Measurements from ENCODE around the gene NDST4.
"Not testable (repeated sequence)": the region's sequence is repeated elsewhere in the genome, so short reads cannot be mapped to it uniquely, and the experiment has no call there.

Gene NDST4

GRCh38 chr4:115058533-115058932 lies 54.9 kb downstream of the NDST4 start:
- no peak for DNase-seq (ENCODE audit: low read depth in 2 of 2, low spot score in 1 of 2)

DNA sequence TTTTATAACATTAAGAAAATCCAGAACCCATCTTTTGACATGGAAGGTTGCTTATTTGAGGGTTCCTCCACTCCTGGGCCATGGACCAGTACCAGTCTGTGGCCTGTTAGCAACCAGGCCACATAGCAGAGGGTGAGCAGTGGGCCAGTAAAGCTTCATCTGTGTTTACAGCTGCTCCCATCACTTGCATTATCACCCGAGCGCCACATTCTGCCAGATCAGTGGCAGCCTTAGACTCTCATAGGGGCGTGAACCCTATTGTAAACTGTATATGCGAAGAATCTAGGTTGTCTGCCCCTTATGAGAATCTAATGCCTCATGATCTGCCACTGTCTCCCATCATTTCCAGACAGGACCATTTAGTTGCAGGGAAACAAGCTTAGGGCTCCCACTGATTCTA lies 58.6 kb downstream of the NDST4 start:
- no peak for DNase-seq (ENCODE audit: low read depth in 2 of 2, low spot score in 1 of 2)

DNA sequence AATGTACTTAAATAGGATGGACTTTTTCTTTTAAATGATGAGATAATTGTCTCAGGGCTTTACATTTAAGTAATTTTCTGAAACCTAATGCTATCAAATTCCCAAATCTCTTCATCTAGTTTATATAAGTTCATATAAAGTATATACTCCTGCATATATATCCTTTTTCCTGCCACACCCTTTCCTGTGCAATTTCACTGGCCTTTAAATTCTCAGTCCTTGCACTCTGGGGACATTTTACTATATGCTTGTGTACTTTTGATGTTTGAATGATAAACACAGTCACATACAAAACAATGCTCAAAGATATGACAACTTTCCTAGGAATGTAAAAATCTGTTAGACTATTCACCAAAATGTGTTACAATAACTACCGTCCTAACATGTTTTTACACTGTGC lies 60.1 kb downstream of the NDST4 start:
- no peak for DNase-seq (ENCODE audit: low read depth in 2 of 2, low spot score in 1 of 2)

GRCh38 chr4:115042496-115042895 lies 70.9 kb downstream of the NDST4 start:
- DNase-seq (ENCODE audit: low read depth in 2 of 2, low spot score in 1 of 2) = no peak

DNA sequence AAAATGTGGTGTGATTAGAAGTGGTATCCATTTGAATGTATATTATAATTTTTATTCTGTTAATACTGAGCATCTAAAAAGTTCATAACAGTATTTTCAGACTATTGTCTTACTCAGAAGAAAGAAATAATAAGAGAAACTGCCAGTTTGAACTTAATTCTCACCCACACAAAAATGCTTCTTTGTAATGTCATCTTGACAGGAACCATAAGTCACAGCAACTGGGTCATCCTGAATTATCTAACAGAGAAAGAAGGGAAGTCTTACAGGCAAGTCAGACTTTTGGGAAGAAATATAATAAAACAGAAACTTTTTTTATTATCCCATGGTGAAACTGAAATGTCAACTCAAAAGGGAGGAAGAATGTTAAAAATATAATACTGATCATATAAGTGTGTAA lies 83.1 kb downstream of the NDST4 start:
- DNase-seq (ENCODE audit: low read depth in 2 of 2, low spot score in 1 of 2) = no peak

- DNase-seq (ENCODE audit: low read depth in 2 of 2, low spot score in 1 of 2) = no peak
Observed at GRCh38 chr4:115028682-115029410, 84.6 kb downstream of the NDST4 start.

- DNase-seq (ENCODE audit: low read depth in 2 of 2, low spot score in 1 of 2) = no peak
Observed at GRCh38 chr4:114999880-115000279, 113.5 kb downstream of the NDST4 start.

- DNase-seq (ENCODE audit: low read depth in 2 of 2, low spot score in 1 of 2) = no peak
Observed at GRCh38 chr4:114998316-114998715, 115.1 kb downstream of the NDST4 start.

GRCh38 chr4:114997576-114998247 lies 115.7 kb downstream of the NDST4 start:
- DNase-seq (ENCODE audit: low read depth in 2 of 2, low spot score in 1 of 2) = no peak

- DNase-seq (ENCODE audit: low read depth in 2 of 2, low spot score in 1 of 2) = no peak
Observed at GRCh38 chr4:114986133-114986532, 127.3 kb downstream of the NDST4 start.

DNA sequence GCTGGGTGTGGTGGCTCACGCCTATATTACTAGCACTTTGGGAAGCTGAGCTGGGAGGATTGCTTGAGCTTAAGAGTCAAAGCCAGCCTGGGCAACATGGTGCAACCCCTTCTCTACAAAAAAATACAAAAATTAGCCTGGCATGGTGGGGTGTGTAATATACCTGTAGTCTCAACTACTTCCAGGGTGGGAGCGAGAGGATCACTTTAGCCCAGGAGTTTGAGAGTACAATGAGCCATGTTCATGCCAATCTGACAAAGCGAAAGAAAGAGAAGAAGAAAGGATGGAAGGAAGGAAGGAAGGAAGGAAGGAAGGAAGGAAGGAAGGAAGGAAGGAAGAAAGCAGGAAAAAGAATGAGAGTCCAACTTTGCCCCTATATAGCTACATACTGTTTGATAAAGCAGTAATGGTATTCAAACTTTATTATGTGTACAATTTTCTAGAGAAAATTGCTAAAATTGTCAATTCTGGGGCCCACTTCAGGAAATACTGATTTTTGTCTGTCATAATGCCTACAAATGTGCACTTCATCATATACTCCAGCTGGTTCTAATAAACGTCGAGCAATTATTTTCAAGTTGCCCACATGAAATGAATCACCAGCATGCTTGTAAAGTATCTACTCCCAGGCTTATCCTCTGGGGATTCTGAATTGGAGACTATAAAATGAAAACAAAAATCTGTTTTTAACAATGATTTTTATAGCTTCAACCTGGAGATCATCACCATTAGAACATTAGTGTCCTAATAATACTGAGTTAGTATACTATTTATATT lies 132.3 kb downstream of the NDST4 start:
- DNase-seq (ENCODE audit: low read depth in 2 of 2, low spot score in 1 of 2) = no peak

DNA sequence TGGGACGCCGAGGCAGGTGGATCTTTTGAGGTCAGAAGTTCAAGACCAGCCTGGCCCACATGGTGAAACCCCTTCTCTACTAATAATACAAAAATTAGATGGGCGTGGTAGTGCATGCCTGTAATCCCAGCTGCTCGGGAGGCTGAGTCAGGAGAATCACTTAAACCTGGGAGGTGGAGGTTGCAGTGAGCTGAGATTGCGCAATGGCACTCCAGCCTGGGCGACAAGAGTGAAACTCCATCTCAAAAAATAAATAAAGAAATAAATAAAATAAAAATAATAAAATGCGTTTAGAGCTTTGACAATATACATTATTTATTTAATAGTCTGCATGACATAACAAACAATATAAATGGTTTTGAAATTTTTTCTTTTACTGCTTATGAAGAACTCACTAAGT lies 133.0 kb downstream of the NDST4 start:
- DNase-seq (ENCODE audit: low read depth in 2 of 2, low spot score in 1 of 2) = not testable (repeated sequence)

- no peak for DNase-seq (ENCODE audit: low read depth in 2 of 2, low spot score in 1 of 2)
Observed at GRCh38 chr4:114976901-114977300, 136.5 kb downstream of the NDST4 start.

GRCh38 chr4:114964026-114964425 lies 149.4 kb downstream of the NDST4 start:
- no peak for DNase-seq (ENCODE audit: low read depth in 2 of 2, low spot score in 1 of 2)

GRCh38 chr4:114945616-114946015 lies 167.8 kb downstream of the NDST4 start:
- DNase-seq (ENCODE audit: low read depth in 2 of 2, low spot score in 1 of 2) = no peak

GRCh38 chr4:114941503-114941902 lies 171.9 kb downstream of the NDST4 start:
- DNase-seq (ENCODE audit: low read depth in 2 of 2, low spot score in 1 of 2) = no peak

DNA sequence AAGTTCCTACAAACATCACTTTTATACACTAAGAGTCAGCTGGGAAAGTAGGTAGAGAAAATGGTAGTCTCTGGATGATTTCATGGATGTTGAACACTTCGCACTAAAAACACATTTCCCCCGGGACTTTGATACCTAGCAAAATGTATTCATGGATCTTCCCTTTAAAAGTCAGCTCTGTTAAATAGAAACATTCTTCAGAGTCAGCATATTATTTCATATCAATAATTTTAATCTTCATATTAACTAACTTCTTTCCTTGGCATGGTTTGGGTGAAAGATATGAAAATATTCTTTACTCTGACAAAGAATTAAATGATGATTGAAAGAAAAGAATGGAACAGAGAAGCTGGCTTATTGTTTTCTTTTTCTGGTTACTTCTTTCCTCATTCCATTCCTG lies 185.5 kb downstream of the NDST4 start:
- no peak for DNase-seq (ENCODE audit: low read depth in 2 of 2, low spot score in 1 of 2)

DNA sequence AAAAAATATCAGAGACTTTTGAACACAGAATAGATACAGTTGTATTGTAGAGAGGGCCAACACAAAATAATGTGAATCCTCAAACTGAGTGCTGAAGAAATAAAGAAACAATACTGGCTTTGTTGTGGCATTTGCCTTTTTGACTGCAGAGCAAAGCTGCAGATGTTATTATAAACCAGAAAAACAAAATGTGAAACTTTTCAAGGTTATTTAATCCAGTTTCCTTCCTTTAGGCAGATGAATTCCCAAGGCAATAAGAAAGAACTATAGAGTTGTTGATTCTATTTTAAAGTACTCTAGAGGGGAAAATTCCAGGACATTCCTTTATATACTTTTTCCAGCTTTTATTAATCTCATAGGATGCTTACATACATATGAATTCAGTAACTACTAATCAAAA lies 186.8 kb downstream of the NDST4 start:
- DNase-seq (ENCODE audit: low read depth in 2 of 2, low spot score in 1 of 2) = no peak

GRCh38 chr4:114924311-114924710 lies 189.1 kb downstream of the NDST4 start:
- no peak for DNase-seq (ENCODE audit: low read depth in 2 of 2, low spot score in 1 of 2)

DNA sequence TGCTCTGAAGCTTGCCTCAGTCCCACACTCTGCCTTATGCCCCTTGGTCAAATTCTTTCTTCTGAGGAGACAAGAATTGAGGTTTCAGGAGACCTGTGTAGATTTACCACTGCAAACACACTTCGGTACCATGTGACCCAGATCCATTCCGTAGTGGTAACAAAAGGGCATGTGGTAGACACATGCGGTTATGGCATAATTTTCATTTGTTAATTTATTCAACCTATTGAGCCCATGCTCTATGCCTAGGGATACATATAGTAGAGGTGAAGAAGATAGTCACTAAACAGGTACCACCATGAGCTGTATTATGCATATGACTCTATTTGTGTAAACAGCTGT lies 190.9 kb downstream of the NDST4 start:
- no peak for DNase-seq (ENCODE audit: low read depth in 2 of 2, low spot score in 1 of 2)

- DNase-seq (ENCODE audit: low read depth in 2 of 2, low spot score in 1 of 2) = no peak
Observed at GRCh38 chr4:114921790-114922591, 191.4 kb downstream of the NDST4 start.

Measured in stimulated activated CD8-positive, alpha-beta memory T cell treated with anti-CD3 and anti-CD28 coated beads, Interleukin-4, amount 100 ng/mL, for 4 hours (primary cell).